Liver (tissue), 9 donors: Measurements from ENCODE around the gene PREX1. TPM values are rescaled to one million over a fixed set of nuclear protein-coding genes. Genes with fewer than 3 reads are reported as not detected.

Experiments
- DNase-seq: peaks from one replicate; pipeline ENCODE4 v3.0.0-alpha.2; 2017; ENCODE audit warnings: low spot score
- H3K27ac ChIP-seq, 2 donors: one replicate each; pipeline ENCODE4 v1.7.0; 2013; ENCODE audit warnings: inconsistent platforms in 2 of 2, low read length in 2 of 2, control low read depth in 1 of 2, low read depth in 1 of 2, mild to moderate bottlenecking in 1 of 2
- H3K27me3 ChIP-seq, 4 donors: one replicate each; pipeline versions ENCODE4 v1.6.1 to v1.7.0; 2013; ENCODE audit warnings: low read length in 3 of 4, inconsistent platforms in 1 of 4, mild to moderate bottlenecking in 1 of 4, moderate library complexity in 1 of 4; ENCODE audit not compliant: control insufficient read depth in 4 of 4, insufficient read depth in 4 of 4
- H3K36me3 ChIP-seq, 4 donors: one replicate each; pipeline versions ENCODE4 v1.6.1 to v1.7.0; 2013; ENCODE audit warnings: low read length in 3 of 4, mild to moderate bottlenecking in 3 of 4, low read depth in 1 of 4, moderate library complexity in 1 of 4; ENCODE audit not compliant: control insufficient read depth in 4 of 4, insufficient read depth in 3 of 4
- H3K4me1 ChIP-seq, 4 donors: one replicate each; pipeline versions ENCODE4 v1.6.1 to v1.7.0; 2013; ENCODE audit warnings: low read length in 3 of 4, mild to moderate bottlenecking in 3 of 4, moderate library complexity in 1 of 4; ENCODE audit not compliant: control insufficient read depth in 4 of 4, insufficient read depth in 4 of 4
- H3K4me3 ChIP-seq, 3 donors: one replicate each; pipeline versions ENCODE4 v1.6.1 to v1.7.0; 2013; ENCODE audit warnings: low read length in 3 of 3, control low read depth in 1 of 3, low read depth in 1 of 3, mild to moderate bottlenecking in 1 of 3
- H3K9ac ChIP-seq, 2 donors: one replicate each; pipeline ENCODE4 v1.7.0; 2013; ENCODE audit warnings: low read length in 2 of 2, mild to moderate bottlenecking in 2 of 2, moderate library complexity in 2 of 2, control low read depth in 1 of 2, low read depth in 1 of 2
- H3K9me3 ChIP-seq, 4 donors: one replicate each; pipeline versions ENCODE4 v1.6.1 to v1.7.0; 2013; ENCODE audit warnings: low read length in 3 of 4; ENCODE audit not compliant: control insufficient read depth in 4 of 4
- ATF3 ChIP-seq: IDR thresholded peaks from 2 replicates; pipeline ENCODE4 v1.6.1; 2016; ENCODE audit warnings: antibody characterized with exemption
- CTCF ChIP-seq: fragments of 150-350 bp; IDR thresholded peaks from 2 replicates; pipeline ENCODE4 v1.5.1; 2017; ENCODE audit warnings: improper control_type of control experiment, low read depth, low read length; ENCODE audit not compliant: missing input control
- EGR1 ChIP-seq, 2 donors: IDR thresholded peaks; 2 replicates each; pipeline ENCODE4 v1.6.1; 2016 to 2018; ENCODE audit warnings: antibody characterized with exemption in 2 of 2, low read depth in 2 of 2
- FOXA1 ChIP-seq: IDR thresholded peaks from 2 replicates; pipeline ENCODE4 v1.6.1; 2016; ENCODE audit warnings: antibody characterized with exemption
- FOXA2 ChIP-seq: IDR thresholded peaks from 2 replicates; pipeline ENCODE4 v1.6.1; 2016; ENCODE audit warnings: antibody characterized with exemption
- GABPA ChIP-seq, 2 donors: IDR thresholded peaks in 1 of 2; conservative IDR thresholded peaks in 1 of 2; 2 replicates each; pipeline ENCODE4 v1.6.1; 2016; ENCODE audit warnings: antibody characterized with exemption in 2 of 2, mild to moderate bottlenecking in 1 of 2, moderate library complexity in 1 of 2
- HNF4G ChIP-seq: IDR thresholded peaks from 2 replicates; pipeline ENCODE4 v1.6.1; 2016; ENCODE audit warnings: antibody characterized with exemption
- JUND ChIP-seq, 2 donors: IDR thresholded peaks; 2 replicates each; pipeline ENCODE4 v1.6.1; 2016; ENCODE audit warnings: antibody characterized with exemption in 2 of 2
- MAX ChIP-seq: IDR thresholded peaks from 2 replicates; pipeline ENCODE4 v1.6.1; 2016; ENCODE audit warnings: antibody characterized with exemption
- NR2F2 ChIP-seq: IDR thresholded peaks from 2 replicates; pipeline ENCODE4 v1.6.1; 2016; ENCODE audit warnings: antibody characterized with exemption
- RAD21 ChIP-seq, 2 donors: IDR thresholded peaks; 2 replicates each; pipeline ENCODE4 v1.6.1; 2016; ENCODE audit warnings: antibody characterized with exemption in 2 of 2, mild to moderate bottlenecking in 2 of 2
- REST ChIP-seq: IDR thresholded peaks from 2 replicates; pipeline ENCODE4 v1.6.1; 2016; ENCODE audit warnings: antibody characterized with exemption, mild to moderate bottlenecking
- SP1 ChIP-seq: IDR thresholded peaks from 2 replicates; pipeline ENCODE4 v1.6.1; 2018; ENCODE audit warnings: antibody characterized with exemption, mild to moderate bottlenecking
- TAF1 ChIP-seq: conservative IDR thresholded peaks from 2 replicates; pipeline ENCODE4 v1.6.1; 2016; ENCODE audit warnings: antibody characterized with exemption, mild to moderate bottlenecking
- YY1 ChIP-seq: IDR thresholded peaks from 2 replicates; pipeline ENCODE4 v1.6.1; 2016; ENCODE audit warnings: antibody characterized with exemption, mild to moderate bottlenecking
- ZBTB33 ChIP-seq: IDR thresholded peaks from 2 replicates; pipeline ENCODE4 v1.6.1; 2016; ENCODE audit warnings: antibody characterized with exemption
- WGBS: extraction: QIAGEN DNeasy Blood & Tissue Kit; methylation state at CpG from one replicate; pipeline ENCODE4 v1.1.7; 2013; 5-methylcytosine and 5-hydroxymethylcytosine counted together
- polyA plus RNA-seq, 2 donors: library from polyadenylated mRNA; stranded (reverse) in 1 of 2; unstranded in 1 of 2; fragments of 200-250 nt in 1 of 2; fragments of >200 nt in 1 of 2; fragmentation: Nextera tagmentation in 1 of 2; extraction: Ambion mirVana in 1 of 2; gene quantifications; one replicate each; pipeline versions ENCODE4 v1.2.1 to v1.2.3, GENCODE V29; 2013 to 2015
- total RNA-seq, 2 donors: library from RNA; depleted of rRNA; stranded (reverse); fragments of >200 nt; gene quantifications; one replicate each; pipeline ENCODE4 v1.2.3, GENCODE V29; 2014
- donor health status: healthy.
- donor health status: healthy.
- donor health status: healthy.
- donor health status: healthy.
- donor health status: healthy.

Gene PREX1
- total and polyA plus RNA-seq, 4 donors = 2.2 to 18.0 (median 10.8) TPM

- no peak for DNase-seq
- Histone ChIP-seq H3K9ac (no peak overlapping the region), H3K4me1 (peaks cover 0 to 8% (median 0%) of the 10 kb centered on the region in 4 donors), H3K9me3 (no peaks in the 10 kb centered on the region), H3K27ac (no peak overlapping the region), H3K36me3 (no peaks in the 10 kb centered on the region), H3K4me3 (no peak overlapping the region), H3K27me3 (no peaks in the 10 kb centered on the region)
- TF ChIP-seq GABPA (IDR thresholded peaks at IDR 0.05 in 1 of 2, conservative IDR thresholded peaks at IDR 0.05 in 1 of 2) (no peak), MAX (no peak), CTCF (no peak), HNF4G (no peak), SP1 (no peak), ATF3 (no peak), NR2F2 (no peak), TAF1 (no peak), FOXA1 (no peak), ZBTB33 (no peak), JUND (IDR thresholded peaks at IDR 0.05) (no peak), REST (no peak), EGR1 (IDR thresholded peaks at IDR 0.05; ENCODE audit: low read depth in 2 of 2) (no peak), RAD21 (IDR thresholded peaks at IDR 0.05) (no peak), FOXA2 (no peak)
- WGBS = 89% methylated on average over 2 of the region's 2 CpGs
These were observed 110.6 kb downstream of the PREX1 start for GRCh38 chr20:48717095-48717672.

GRCh38 chr20:48716541-48716940 is 111.3 kb downstream of the PREX1 start:
- 92% methylated on average over 7 of the region's 7 CpGs for WGBS
- no peak overlapping the region for H3K4me3 ChIP-seq
- DNase-seq = no peak
- H3K4me1 ChIP-seq = peaks cover 0 to 8% (median 0%) of the 10 kb centered on the region in 4 donors
- H3K9me3 ChIP-seq = no peaks in the 10 kb centered on the region
- H3K9ac ChIP-seq = no peak overlapping the region
- H3K36me3 ChIP-seq = no peaks in the 10 kb centered on the region
- H3K27me3 ChIP-seq = no peaks in the 10 kb centered on the region
- no peak overlapping the region for H3K27ac ChIP-seq
- TF ChIP-seq SP1 = no peak
- TF ChIP-seq HNF4G = no peak
- no peak for TF ChIP-seq RAD21 (IDR thresholded peaks at IDR 0.05)
- no peak for TF ChIP-seq FOXA2
- TF ChIP-seq CTCF = no peak
- no peak for TF ChIP-seq YY1
- no peak for TF ChIP-seq REST
- no peak for TF ChIP-seq MAX
- TF ChIP-seq ATF3 = no peak
- no peak for TF ChIP-seq FOXA1
- no peak for TF ChIP-seq EGR1 (IDR thresholded peaks at IDR 0.05; ENCODE audit: low read depth in 2 of 2)
- no peak for TF ChIP-seq GABPA (IDR thresholded peaks at IDR 0.05 in 1 of 2, conservative IDR thresholded peaks at IDR 0.05 in 1 of 2)
